GM19043 (cell line): ENCODE measurements around the gene SPRR3.

Experiments
- ATAC-seq: cut with Tn5 transposase; IDR thresholded peaks from one replicate; pipeline ENCODE4 v1.9.1; 2021; ENCODE audit warnings: low read depth; ENCODE audit not compliant: unreplicated experiment

SPRR3 gene

DNA sequence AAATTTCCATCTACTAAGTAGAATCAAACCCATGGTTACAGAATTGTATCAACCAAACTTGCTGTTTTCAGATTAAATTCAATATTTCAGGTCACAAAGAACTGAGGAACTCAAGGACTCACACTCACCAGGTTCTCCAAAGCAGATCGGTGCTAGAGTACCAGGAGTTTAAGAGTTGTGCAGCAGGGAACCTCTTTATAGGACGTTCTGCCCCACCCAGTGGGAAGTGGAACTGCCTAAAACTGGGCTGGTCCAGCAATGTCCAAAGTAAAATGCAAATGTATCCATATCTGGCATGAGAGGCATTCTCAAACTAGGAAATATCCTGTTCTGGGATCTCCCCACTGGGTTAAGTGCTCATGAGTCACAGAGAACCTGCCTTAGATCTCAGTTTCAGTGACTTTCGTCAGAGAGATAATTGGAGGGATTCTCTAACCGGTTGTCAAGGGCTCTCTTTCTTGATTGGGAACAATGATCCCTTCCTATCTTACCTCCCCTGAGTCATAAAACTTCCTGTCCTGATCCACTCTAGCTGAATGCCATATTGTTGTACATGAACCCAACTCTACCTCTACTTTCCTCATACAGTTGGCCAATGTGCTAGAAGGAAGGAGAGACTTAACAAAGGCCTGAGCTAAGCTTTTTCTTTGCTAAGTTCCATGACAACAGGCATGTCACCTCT is 39.5 kb downstream of the SPRR3 start, which contains the start of gene SPRR2D:
Gene SPRR2D (minus strand): TSS at position 171 of the 682 bp plus-strand sequence. CDS start 774 bp downstream, outside the sequence.
- no peak for ATAC-seq

DNA sequence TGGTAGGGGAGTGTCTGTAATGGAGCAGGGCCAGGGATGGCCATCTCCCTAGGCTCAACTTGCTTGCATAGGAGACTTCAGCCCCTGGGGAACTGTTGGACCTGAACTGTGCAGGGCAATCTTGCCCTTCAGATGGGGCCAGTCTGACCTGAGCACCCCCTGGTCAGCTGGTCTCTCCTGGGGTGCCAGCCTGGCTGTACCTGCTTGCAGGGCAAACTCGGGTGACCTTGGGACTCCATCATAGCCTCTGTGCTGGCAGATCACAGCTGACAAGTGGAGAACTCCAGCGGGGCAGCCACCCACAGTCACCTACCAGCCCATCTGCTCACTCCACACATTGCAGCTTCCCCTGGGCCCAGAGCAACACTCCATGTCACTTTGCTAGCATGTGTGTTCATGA is 47.7 kb downstream of the SPRR3 start:
- ATAC-seq = no peak
